Esophagus squamous epithelium (tissue), 4 donors: Measurements from ENCODE around the gene YLPM1.

Experiments used
- POLR2A ChIP-seq, 4 donors: fragments of 450-650 bp; IDR thresholded peaks; one replicate each; pipeline ENCODE4 v1.6.1; 2017; ENCODE audit warnings: antibody characterized with exemption in 4 of 4, mild to moderate bottlenecking in 4 of 4, moderate library complexity in 3 of 4
- TF ChIP-seq, protein P1 (sequence below), 6 experiments: fragments of 450-650 bp in 4 of 6; fragments of 200-600 bp in 2 of 6; sonication (generic) in 2 of 6; IDR thresholded peaks; one replicate each; pipeline ENCODE4 v1.5.1; 2016 to 2019; ENCODE audit warnings: antibody characterized with exemption in 6 of 6, mild to moderate bottlenecking in 4 of 6, moderate library complexity in 4 of 6

DNA sequence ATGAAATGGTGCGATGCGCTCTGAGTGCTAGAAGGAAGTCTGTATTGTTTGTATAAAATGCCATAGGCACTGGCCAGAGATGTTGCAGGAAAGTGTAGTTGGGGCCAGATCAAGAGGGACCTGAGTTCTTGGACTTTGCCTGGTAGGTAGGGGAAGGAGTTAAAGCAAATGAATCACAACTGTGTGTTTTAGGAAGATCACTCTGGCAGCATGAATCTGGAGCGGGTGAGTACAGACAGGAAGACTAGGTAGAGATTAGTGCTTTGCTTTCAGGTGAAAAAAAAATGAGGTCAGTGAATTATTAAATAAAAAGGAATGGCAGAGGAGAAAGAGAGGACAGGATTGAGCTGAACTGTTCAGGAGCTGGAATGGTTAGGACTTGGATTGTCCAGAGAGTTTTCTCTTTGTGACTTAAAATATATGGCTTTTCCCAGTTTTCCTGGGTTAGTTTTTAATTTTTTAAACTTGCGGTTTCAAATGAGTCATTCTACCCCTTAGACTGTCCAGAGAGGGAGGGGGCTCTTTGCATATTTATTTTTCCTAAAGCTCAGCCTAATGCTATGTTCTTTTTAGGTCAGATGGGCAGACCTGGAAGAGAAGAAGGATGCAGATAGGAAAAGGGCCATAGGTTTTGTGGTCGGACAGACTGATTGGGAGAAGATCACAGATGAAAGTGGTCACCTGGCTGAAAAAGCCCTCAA is 71.7 kb downstream of the YLPM1 start:
- TF ChIP-seq, protein P1, sequence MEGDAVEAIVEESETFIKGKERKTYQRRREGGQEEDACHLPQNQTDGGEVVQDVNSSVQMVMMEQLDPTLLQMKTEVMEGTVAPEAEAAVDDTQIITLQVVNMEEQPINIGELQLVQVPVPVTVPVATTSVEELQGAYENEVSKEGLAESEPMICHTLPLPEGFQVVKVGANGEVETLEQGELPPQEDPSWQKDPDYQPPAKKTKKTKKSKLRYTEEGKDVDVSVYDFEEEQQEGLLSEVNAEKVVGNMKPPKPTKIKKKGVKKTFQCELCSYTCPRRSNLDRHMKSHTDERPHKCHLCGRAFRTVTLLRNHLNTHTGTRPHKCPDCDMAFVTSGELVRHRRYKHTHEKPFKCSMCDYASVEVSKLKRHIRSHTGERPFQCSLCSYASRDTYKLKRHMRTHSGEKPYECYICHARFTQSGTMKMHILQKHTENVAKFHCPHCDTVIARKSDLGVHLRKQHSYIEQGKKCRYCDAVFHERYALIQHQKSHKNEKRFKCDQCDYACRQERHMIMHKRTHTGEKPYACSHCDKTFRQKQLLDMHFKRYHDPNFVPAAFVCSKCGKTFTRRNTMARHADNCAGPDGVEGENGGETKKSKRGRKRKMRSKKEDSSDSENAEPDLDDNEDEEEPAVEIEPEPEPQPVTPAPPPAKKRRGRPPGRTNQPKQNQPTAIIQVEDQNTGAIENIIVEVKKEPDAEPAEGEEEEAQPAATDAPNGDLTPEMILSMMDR (IDR thresholded peaks at IDR 0.05) = no peak
- no peak for TF ChIP-seq POLR2A (IDR thresholded peaks at IDR 0.05)
